ENCODE results near the gene USH1G.
"Not testable (repeated sequence)": the region's sequence is repeated elsewhere in the genome, so short reads cannot be mapped to it uniquely, and the experiment has no call there.

USH1G gene

GRCh38 chr17:74873037-74873873, 49.8 kb downstream of the USH1G start:
- DNase-seq, result peak; percentile 100

GRCh38 chr17:74872313-74873036, 50.6 kb downstream of the USH1G start, which contains the start of gene FDXR:
Gene FDXR, minus strand, starts transcription at chr17:74872994. Its CDS starts 50 bp downstream, at chr17:74872944.
- no peak for DNase-seq

- DNase-seq, result no peak
These were observed 51.5 kb downstream of the USH1G start for GRCh38 chr17:74871356-74872076.

- peak; percentile 70 for DNase-seq
These were observed 52.5 kb downstream of the USH1G start for GRCh38 chr17:74870512-74870911.

GRCh38 chr17:74870028-74870427, 53.0 kb downstream of the USH1G start:
- DNase-seq, result not testable (repeated sequence)

GRCh38 chr17:74868908-74869255, 54.2 kb downstream of the USH1G start:
- DNase-seq, result no peak

- DNase-seq, result no peak
These were observed 54.7 kb downstream of the USH1G start for GRCh38 chr17:74868251-74868907.

- no peak for DNase-seq
These were observed 56.7 kb downstream of the USH1G start for GRCh38 chr17:74866198-74866835.

Measured in HCEC 1CT (cell line).